ENCODE data around the gene KLHL5.

DNA sequence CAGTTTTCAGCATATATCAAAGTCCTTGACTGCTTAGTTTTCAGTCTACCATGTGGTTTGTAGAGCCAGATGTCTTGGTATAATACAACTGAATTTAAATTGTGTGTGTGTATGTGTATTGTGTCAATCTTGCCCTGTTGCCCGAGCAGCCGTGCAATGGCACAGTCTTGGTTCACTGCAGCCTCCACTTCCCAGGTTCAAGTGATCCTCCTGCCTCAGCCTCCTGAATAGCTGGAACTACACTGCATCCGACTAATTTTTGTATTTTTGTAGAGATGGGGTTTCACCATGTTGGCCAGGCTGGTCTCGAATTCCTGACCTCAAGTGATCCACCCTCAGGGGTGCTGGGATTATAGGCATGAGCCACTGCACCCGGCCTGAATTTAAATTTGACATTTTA lies 6.0 kb upstream of the KLHL5 start:
- TF ChIP-seq CBX2 (IDR thresholded peaks at IDR 0.05; ENCODE audit: borderline replicate concordance, low read depth) (no peak), POLR2A (IDR thresholded peaks at IDR 0.05; ENCODE audit: low read length) (no peak), CTCF (IDR thresholded peaks at IDR 0.05) (no peak), ESRRA (IDR thresholded peaks at IDR 0.05; ENCODE audit: borderline replicate concordance, low read length) (no peak), POLR2AphosphoS2 (conservative IDR thresholded peaks at IDR 0.05; ENCODE audit: low read length) (no peak), ZFP36 (IDR thresholded peaks at IDR 0.05; ENCODE audit: borderline replicate concordance, partially characterized antibody) (no peak)
- TF ChIP-seq, protein P1, sequence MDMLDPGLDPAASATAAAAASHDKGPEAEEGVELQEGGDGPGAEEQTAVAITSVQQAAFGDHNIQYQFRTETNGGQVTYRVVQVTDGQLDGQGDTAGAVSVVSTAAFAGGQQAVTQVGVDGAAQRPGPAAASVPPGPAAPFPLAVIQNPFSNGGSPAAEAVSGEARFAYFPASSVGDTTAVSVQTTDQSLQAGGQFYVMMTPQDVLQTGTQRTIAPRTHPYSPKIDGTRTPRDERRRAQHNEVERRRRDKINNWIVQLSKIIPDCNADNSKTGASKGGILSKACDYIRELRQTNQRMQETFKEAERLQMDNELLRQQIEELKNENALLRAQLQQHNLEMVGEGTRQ (IDR thresholded peaks at IDR 0.05): no peak

Measured in A549 (cell line).